ENCODE measurements around the gene TBCD.

The TBCD gene

DNA sequence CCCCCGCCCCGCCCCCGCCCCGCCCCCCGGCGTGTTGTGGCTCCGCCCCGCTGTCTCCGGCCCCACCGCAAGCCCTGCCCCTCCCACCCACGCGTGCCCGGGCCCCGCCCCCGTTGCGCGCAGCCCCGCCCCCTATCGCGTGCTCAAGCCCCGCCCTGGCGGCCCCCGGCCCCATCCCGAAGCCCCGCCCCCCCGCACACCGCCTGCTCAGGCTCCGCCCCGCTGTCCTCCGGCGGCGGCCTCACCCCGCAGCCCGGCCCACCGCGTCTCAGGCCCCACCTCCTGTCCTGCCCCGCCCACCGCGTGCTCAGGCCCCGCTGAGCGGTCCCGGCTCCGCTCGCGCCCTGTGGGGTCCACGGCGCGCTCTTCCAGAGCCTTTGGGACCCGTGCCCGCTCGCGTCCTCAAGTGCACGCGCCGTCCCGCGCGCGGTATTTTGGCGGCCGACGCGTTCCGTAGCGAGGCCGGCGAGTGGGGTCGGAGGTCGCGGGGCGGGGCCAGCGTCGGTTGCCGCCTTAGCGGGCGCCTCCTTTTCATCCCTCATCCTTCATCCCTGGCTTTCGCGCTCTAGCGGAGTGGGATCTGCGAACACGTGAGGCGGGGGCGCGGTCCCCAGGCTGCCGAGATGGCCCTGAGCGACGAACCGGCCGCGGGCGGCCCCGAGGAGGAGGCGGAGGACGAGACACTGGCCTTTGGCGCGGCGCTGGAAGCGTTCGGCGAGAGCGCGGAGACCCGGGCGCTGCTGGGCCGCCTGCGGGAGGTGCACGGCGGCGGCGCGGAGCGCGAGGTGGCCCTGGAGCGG lies at the start of gene TBCD:
TBCD (plus strand) TSS at position 495 of the 800 bp plus-strand sequence; CDS start at position 624, 129 bp downstream.
- TF ChIP-seq, protein P1, sequence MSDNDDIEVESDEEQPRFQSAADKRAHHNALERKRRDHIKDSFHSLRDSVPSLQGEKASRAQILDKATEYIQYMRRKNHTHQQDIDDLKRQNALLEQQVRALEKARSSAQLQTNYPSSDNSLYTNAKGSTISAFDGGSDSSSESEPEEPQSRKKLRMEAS (IDR thresholded peaks at IDR 0.05; ENCODE audit: low read depth, low read length) = no peak; the same call in 1 of the 2 replicates
- peak; percentile 35 for TF ChIP-seq POLR2A (IDR thresholded peaks at IDR 0.05; ENCODE audit: extremely low read depth, insufficient read length)
- TF ChIP-seq, protein P2, sequence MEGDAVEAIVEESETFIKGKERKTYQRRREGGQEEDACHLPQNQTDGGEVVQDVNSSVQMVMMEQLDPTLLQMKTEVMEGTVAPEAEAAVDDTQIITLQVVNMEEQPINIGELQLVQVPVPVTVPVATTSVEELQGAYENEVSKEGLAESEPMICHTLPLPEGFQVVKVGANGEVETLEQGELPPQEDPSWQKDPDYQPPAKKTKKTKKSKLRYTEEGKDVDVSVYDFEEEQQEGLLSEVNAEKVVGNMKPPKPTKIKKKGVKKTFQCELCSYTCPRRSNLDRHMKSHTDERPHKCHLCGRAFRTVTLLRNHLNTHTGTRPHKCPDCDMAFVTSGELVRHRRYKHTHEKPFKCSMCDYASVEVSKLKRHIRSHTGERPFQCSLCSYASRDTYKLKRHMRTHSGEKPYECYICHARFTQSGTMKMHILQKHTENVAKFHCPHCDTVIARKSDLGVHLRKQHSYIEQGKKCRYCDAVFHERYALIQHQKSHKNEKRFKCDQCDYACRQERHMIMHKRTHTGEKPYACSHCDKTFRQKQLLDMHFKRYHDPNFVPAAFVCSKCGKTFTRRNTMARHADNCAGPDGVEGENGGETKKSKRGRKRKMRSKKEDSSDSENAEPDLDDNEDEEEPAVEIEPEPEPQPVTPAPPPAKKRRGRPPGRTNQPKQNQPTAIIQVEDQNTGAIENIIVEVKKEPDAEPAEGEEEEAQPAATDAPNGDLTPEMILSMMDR (IDR thresholded peaks at IDR 0.05; ENCODE audit: low read depth, low read length) = no peak
- peak; percentile 75; the same call in 1 of the 2 replicates for TF ChIP-seq MYC (IDR thresholded peaks at IDR 0.05; ENCODE audit: low read depth, low read length)
- peak; percentile 87 for DNase-seq (ENCODE audit: low read depth)
- peak within 1 kb of the TSS; percentile 69 for H3K4me3 ChIP-seq (ENCODE audit: low read depth, low read length)

DNA sequence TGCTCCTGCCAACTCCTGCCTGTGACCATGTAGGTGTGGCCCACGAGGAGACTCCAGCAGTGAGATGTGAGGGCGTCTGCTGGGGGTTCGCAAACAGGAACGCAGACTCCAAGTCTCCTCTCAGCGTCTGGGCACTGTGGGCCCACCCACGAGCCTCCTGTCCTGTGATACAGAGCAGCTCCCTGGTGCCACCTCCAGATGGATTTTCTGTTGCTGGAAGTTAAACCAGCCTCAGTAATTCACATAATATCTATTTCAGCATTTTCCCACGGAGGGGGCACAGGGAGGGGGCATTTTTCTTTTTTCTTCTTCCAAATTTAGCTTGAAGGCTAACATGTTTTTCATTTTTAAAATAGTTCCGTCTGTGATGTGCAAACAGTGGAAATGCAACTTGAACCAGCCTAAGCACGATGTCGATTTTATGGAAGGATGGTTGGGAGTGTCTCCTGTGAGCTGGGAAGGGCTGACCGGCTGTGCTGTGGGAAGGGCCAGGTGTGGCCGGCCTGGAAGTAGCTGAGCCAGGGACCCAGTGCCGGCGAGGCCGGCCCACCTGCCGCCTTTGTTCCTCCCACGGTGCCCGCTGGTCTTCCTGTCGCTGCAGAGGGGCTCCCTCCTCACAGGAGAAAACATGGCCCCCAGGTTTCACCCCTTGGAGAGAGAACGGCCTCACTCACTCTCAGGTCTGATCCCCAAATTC lies 49.5 kb upstream of the TBCD start:
- no peak for TF ChIP-seq MYC (IDR thresholded peaks at IDR 0.05; ENCODE audit: low read depth, low read length)
- TF ChIP-seq, protein P2 (IDR thresholded peaks at IDR 0.05; ENCODE audit: low read depth, low read length) = no peak
- TF ChIP-seq POLR2A (IDR thresholded peaks at IDR 0.05; ENCODE audit: extremely low read depth, insufficient read length) = no peak
- TF ChIP-seq, protein P1 (IDR thresholded peaks at IDR 0.05; ENCODE audit: low read depth, low read length) = no peak
- no peak overlapping the region for H3K4me3 ChIP-seq (ENCODE audit: low read depth, low read length)
- DNase-seq (ENCODE audit: low read depth) = no peak

DNA sequence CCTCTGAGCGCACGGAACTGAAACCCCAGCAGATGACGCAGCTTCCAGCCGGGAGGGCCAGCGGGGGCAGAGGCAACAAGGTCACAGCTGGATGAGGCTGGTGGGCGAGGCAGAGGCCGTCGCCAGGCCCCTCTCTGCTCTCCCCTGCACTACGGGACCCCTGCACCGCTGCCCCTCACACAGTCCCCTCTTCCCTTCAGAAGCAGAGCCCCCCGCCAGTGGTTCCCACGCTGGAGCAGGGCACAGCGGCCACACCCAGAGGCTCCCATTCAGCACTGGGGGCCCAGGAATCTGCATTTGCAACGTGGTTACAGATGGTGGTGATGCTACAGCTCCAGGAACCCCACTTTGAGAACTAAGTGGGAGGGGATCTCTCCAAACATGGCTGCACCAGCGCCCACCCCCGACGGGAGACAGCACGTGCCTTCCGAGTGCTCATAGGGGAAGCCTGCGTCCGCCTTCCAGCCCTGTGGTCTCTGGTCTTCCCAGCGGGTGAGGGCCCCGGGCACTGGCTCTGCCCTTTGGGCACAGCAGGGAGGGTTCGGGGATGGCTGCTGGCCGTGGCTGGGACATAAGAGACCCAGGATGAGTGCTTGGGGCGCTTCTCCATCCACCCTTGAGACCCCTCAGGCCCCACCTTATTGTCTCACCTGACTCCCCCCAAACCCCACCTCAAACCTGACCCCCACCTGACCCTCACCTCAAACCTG lies 48.7 kb upstream of the TBCD start:
- TF ChIP-seq, protein P1 (IDR thresholded peaks at IDR 0.05; ENCODE audit: low read depth, low read length) = no peak
- TF ChIP-seq MYC (IDR thresholded peaks at IDR 0.05; ENCODE audit: low read depth, low read length) = no peak
- TF ChIP-seq POLR2A (IDR thresholded peaks at IDR 0.05; ENCODE audit: extremely low read depth, insufficient read length) = no peak
- TF ChIP-seq, protein P2 (IDR thresholded peaks at IDR 0.05; ENCODE audit: low read depth, low read length) = no peak
- DNase-seq (ENCODE audit: low read depth) = no peak

DNA sequence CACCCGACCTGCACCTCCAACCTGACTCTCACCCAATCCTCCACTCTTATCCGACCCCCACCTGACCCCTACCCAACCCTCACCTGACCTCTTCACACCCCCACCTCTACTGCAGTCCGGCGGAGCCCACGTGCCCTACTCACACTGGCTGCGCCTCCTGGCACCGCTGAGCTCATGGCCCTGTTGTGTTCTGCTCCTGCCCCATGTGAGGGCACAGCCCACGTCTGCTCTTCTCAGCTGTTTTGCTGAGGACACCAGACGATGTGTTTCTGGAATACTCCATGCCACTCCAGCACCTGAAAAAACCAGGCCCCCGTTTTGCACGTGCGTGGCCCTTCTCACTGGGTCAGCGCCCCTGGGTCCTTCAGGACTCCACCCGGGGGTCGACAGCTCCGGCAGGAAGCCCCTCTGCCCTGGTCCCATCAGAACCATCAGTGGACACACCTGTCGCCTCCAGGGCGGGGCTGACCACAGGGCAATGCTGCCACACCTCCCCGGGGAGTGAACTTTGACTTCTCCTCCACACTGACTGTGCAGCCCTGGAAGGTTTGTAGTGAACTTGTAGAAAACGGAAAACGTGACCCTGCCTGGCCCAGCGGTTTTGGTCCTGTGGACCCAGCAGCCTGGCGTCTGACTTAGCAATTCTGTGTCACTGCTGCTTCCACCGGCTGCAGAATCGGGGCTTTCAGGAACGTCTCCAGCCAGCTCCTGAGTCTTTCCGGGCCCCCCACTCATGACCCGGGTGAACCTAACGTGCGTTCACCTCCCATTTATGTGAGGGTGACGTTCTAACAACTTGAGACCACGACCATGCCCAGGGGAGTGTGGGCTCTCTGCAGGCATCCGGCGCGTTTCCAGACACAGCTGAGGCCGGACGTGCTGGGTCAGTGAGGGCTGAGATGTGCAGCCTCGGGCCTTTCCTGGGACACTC lies 47.7 kb upstream of the TBCD start:
- no peak for DNase-seq (ENCODE audit: low read depth)
- no peak overlapping the region for H3K4me3 ChIP-seq (ENCODE audit: low read depth, low read length)
- TF ChIP-seq POLR2A (IDR thresholded peaks at IDR 0.05; ENCODE audit: extremely low read depth, insufficient read length) (no peak), MYC (IDR thresholded peaks at IDR 0.05; ENCODE audit: low read depth, low read length) (no peak)
- TF ChIP-seq, protein P1 (IDR thresholded peaks at IDR 0.05; ENCODE audit: low read depth, low read length) = no peak
- TF ChIP-seq, protein P2 (IDR thresholded peaks at IDR 0.05; ENCODE audit: low read depth, low read length) = no peak

More for the DNA sequence above, 48.7 kb upstream of the TBCD start:
- no peak overlapping the region for H3K4me3 ChIP-seq (ENCODE audit: low read depth, low read length)

Measured in NB4 (cell line).